Measurements from ENCODE around the gene RFX1.

Gene RFX1

GRCh38 chr19:13960863-13961784 is 45.0 kb downstream of the RFX1 start:
- DNase-seq = no peak

DNA sequence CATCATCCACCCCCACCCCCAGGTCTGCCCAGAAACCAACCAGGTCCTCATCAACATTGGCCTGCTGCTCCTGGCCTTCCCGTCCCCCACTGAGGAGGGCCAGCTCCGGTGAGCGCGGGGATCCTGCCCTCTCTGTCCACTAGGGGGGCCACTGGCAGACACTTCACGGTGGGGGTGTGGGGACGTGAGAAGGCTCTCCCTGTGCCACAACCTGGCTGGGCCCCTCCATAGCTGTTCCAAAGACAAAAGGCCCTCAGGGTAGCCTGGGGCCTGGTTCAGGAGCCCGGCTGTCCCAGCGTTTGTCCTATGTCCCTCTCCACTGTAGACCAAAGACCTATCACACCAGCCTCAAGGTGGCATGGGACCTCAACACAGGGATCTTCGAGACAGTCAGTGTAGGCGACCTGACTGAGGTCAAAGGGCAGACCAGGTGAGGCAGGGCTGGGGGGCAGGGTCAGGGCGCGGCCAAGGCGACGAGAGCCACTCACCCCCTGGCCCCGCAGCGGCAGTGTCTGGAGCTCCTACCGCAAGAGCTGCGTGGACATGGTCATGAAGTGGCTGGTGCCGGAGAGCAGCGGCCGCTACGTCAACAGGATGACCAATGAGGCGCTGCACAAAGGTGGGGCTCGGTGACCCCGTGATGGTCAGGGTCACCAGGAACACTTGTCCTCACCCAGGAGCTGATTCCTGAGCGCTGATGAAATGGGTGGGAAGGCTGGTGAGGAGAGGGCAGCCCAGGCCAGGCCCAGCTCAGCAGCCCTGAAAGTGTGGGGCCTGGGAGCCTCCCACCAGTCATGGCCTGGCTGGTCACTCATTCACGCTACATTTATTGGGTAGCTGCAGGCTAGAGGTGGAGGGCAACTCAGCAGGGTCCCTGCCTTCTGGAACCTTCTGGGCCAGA is 45.9 kb downstream of the RFX1 start:
- no peak for DNase-seq

DNA sequence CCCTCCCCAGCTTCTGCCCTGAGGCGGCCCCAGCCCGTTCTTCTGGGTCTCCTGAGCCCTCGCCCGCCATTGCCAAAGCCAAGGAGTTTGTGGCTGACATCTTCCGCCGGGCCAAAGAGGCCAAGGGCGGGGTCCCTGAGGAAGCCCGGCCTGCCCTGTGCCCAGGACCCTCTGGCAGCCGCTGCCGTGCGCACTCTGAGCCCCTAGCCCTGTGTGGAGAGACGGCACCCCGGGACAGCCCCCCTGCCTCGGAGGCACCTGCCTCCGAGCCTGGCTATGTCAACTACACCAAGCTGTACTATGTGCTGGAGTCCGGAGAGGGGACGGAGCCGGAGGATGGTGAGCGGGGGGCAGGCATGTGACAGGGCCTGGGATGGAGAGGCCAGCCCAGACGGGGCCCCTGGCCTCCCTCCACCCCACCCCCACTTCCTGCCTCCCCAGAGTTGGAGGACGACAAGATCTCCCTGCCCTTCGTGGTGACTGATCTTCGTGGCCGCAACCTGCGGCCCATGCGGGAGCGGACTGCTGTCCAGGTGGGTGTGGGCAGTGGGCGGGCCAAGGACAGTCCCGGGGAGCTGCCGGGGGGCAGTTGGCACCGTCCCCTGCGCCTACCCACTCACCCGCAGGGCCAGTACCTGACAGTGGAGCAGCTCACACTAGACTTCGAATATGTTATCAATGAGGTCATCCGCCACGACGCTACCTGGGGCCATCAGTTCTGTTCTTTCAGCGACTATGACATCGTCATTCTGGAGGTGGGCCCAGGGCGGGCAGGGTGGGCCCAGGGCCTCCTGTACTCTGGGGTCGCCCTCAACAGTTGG is 46.8 kb downstream of the RFX1 start:
- no peak for DNase-seq

- DNase-seq = no peak
Observed at GRCh38 chr19:13958043-13958442, 48.1 kb downstream of the RFX1 start.

DNA sequence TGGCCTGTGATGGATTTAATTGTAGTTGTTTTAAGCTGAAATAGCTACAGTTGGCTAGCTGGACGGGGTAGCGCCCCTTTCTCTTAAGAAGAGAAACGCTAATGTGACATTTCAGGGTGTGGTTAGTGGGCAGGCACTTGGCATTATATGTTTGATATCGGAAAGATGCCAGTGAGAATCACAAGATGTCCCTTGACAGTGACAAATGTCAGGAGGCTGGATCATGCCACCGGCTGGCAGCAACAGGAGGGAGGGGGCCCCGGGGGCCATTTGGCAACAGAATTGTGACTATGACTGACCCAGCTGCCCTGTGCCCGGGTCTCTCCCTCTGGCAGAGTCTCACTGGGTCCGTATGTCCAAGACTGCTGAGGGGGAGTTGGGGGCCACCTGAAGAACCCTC is 49.1 kb downstream of the RFX1 start:
- DNase-seq = no peak

GRCh38 chr19:13956365-13956744 is 49.8 kb downstream of the RFX1 start:
- DNase-seq = no peak

DNA sequence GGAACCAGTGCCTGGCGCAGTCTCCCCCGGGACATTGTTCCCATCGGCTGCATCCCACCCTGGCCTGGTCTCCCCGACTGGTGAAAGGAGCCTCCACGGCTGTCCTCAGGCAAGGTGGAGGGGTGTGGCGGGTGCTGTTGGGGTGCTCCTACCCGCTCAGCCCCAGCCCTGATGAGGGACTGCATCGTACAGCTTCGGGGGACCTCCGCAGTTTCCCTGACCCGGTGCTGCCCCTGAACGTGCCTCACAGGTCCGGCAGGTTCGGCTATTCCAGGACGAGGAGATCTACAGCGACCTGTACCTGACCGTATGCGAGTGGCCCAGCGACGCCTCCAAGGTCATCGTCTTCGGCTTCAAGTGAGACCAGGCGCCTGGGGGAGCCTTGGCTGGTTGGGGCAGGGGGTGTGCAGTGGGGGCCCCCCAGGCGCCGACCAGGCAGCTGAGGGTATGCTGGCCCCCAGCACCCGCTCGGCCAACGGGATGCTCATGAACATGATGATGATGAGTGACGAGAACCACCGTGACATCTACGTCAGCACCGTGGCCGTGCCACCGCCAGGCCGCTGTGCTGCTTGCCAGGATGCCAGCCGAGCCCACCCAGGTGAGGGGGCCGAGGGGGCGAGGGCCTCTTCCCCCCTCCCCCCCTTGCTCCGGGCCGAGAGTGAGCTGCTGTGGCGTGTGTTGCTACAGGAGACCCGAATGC is 50.3 kb downstream of the RFX1 start:
- DNase-seq = no peak

DNA sequence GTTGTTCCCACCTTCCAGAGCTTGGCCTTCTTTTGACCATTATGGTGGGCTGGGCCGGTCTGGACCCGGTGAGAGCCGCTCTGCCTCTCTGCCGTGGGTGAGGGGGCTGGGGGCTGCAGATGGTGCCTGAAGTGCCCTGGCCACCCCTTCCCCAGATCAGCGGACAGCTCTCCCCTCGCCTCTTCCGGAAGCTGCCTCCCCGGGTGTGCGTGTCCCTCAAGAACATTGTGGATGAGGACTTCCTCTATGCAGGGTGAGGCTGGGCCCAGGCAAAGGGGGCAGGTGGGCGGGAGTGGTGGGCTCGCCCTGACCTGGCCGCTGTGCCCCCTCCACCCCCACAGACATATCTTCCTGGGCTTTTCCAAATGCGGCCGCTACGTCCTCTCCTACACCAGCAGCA is 51.9 kb downstream of the RFX1 start:
- no peak for DNase-seq

DNA sequence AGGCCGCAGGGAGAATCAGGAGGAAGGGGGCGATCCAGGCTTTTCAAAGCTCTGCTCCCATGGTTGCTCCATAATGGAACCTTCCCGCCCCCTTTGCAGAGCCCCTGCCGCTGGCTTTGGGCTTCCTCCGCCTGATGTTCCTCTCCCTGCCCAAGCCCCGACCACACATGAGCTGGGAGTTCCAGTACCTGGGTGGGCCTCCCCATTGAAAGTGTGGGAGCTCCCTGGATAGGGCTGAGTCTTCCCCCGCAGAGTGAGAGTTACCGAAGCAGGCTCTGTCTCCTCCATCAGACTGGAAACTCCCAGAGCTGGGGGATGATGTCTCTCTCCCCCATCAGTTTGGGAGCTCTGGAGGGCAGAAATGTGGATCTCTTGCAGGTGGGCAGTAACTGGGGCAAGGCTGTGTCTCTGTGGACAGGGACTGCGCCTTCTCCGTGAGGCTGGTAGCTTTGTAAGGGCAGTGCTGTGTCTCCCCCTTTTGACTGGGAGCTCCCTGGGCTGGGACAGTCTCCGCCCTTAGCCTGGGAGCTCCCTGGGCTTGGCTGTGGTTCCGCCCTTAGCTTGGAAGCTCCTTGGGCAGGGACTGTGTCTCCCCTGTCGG is 53.1 kb downstream of the RFX1 start:
- DNase-seq = no peak

DNA sequence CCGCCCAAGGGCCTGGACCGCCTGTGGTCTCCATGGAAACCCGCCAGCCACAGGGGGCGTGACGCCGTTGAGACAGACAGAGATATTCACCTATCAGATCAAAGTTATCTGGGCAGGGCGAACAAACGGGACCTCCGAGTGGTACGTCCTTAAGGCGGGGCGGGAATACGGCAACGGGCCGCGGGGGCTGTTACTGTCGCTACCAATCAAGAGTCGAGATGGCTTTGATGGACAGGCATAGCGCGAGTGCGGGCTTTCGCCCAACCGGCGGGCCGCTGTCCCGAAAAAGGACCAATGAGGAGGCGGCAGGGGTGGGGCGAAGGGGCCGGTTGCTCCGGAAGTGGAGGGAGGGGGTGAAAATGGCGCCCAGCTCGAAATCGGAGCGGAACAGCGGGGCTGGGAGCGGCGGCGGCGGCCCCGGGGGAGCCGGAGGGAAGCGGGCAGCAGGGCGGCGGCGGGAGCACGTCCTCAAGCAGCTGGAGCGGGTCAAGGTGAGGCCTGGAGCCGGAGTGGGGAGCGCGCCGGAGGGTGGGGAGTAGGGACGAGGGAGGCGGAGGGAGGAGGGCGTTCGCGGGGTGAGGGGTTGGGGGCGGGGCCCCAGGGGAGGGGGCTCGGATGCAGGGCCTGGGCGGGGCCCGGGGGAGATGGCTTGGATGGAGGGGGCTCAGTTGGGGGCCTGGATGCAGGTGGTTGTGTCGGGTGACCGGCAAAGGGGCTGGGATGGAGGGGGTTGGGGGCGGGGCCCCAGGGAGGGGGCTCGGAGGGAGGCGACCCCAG is 53.8 kb downstream of the RFX1 start, which contains the start of gene DCAF15:
TSS of gene DCAF15 (plus strand) at position 356 of the 777 bp plus-strand sequence. CDS start at position 360, 4 bp downstream.
- peak; percentile 99 for DNase-seq

DNA sequence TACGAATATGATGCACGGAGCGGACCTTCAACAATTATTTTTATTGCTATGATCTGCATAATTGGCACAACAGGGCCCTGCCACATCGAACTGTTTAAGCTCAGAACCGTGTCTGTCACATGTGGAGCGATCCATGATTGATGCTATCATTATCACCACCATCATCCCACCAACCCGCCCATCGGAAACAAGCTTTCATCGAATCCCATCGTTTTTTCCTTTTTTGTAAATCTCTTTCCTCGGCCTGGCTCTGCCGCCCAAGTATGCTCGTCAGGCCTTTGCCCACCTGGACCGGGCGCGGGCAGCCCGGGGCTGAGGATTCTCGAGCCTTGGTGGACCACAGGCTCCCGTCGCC is 54.3 kb downstream of the RFX1 start:
- DNase-seq = no peak

GRCh38 chr19:13951043-13951442 is 55.1 kb downstream of the RFX1 start:
- no peak for DNase-seq

- no peak for DNase-seq
Observed at GRCh38 chr19:13946414-13946813, 59.7 kb downstream of the RFX1 start.

- DNase-seq = no peak
Observed at GRCh38 chr19:13942023-13942684, 64.0 kb downstream of the RFX1 start.

- no peak for DNase-seq
Observed at GRCh38 chr19:13938301-13939064, 67.6 kb downstream of the RFX1 start, which contains the start of gene PODNL1. Gene PODNL1 (minus strand): TSS chr19:13938417. CDS start chr19:13938181, 236 bp downstream.

DNA sequence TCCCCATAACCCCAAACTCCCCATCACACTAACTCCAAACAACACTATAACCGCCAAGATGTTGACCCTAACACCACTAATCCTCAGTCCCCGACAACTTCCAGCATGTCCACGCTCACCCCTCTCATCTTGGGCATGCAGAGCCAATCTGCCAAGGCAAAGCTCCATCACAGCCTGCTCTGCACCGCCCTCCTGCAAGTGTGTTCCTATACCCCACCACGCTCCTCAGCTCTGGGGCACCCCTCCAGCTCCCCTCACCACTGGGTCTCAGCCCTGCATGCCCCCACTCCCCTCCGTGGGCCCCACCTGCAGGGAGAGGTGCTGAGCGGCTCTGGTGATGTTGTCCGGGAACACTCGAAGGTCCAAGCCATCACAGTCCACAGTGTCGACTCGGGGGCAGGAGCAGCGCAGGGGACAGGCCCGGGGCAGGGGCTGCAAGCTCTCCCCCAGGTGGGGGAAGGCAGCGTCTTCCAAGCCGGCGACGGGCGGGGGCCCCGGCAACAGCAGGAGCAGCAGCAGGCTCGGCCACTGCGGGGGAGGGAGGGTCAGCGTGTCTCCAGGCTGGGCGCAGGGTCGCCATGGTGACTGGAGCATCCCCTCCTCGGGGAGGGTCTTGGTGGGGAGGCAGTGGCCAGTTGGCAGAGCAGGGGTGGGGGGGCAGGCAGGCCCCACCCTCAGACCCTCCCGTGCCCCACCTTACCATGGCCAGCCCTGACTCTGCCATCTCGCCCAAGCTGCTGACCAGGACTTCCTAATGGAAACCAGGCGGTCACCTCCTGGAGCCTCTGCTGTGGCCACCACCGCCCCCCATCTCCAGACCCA is 68.4 kb downstream of the RFX1 start:
- DNase-seq = no peak

GRCh38 chr19:13935765-13936510 is 70.2 kb downstream of the RFX1 start:
- no peak for DNase-seq

- no peak for DNase-seq
Observed at GRCh38 chr19:13934785-13935109, 71.4 kb downstream of the RFX1 start.
